ENCODE data around the gene DOCK3. TPM values are rescaled to one million over a fixed set of nuclear protein-coding genes. Genes with fewer than 3 reads are reported as not detected.

DOCK3 gene
- total RNA-seq, 4 donors from 2014 or later: 2.1 to 8.6 (median 2.9) TPM

DNA sequence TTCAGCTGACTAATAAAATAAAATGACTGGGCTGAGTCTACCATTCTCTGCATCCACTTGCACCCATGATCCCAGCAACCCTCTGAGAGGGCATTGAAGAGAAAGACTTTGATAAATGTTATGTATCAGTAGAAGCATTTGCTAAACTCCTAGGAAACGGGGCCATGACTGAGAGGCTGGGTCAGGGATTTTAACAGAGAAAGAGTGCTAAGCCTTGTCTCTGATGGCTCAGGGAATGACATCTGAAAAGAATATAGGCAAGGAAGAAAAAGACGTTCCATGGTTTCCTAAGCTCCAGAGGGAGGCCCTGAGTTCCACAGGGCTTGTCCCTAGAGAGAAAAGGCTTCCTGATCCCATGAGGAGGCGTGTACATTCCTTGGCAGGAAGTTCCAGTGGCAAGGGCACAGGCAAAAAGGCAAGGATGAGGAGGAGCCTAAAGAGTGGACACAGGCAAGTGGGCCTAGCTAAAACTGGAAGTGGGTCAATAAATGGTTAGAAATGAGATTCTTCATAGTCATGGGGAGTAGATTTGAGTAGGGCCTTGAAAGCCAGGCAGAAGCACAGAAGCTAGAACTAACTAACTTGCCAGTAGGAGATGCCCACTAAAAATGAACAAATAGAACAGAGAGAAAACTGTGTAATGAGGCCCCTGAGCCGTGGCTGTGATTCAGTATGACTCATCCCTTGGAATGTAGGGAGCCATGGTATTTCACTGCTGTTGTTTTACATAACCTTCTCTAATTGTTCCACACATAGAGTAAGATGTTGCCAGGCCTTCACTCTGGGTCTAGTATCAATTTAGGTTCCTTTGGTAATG lies 665.5 kb downstream of the DOCK3 start:
- Histone ChIP-seq H3K4me1 (peaks cover 20% of the 10 kb centered on the region), H3K36me3 (no peaks in the 10 kb centered on the region), H3K27me3 (no peaks in the 10 kb centered on the region), H3K9me3 (no peaks in the 10 kb centered on the region), H3K4me3 (no peak overlapping the region), H3K27ac (peak overlapping the region; percentile 72)
- 44% methylated on average over 4 of the region's 4 CpGs for WGBS
- TF ChIP-seq EP300 (IDR thresholded peaks at IDR 0.05) (no peak), POLR2A (IDR thresholded peaks at IDR 0.05) (no peak), POLR2AphosphoS5 (IDR thresholded peaks at IDR 0.05) (no peak)
- TF ChIP-seq, protein P1, sequence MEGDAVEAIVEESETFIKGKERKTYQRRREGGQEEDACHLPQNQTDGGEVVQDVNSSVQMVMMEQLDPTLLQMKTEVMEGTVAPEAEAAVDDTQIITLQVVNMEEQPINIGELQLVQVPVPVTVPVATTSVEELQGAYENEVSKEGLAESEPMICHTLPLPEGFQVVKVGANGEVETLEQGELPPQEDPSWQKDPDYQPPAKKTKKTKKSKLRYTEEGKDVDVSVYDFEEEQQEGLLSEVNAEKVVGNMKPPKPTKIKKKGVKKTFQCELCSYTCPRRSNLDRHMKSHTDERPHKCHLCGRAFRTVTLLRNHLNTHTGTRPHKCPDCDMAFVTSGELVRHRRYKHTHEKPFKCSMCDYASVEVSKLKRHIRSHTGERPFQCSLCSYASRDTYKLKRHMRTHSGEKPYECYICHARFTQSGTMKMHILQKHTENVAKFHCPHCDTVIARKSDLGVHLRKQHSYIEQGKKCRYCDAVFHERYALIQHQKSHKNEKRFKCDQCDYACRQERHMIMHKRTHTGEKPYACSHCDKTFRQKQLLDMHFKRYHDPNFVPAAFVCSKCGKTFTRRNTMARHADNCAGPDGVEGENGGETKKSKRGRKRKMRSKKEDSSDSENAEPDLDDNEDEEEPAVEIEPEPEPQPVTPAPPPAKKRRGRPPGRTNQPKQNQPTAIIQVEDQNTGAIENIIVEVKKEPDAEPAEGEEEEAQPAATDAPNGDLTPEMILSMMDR (IDR thresholded peaks at IDR 0.05): no peak
- DNase-seq (ENCODE audit: low spot score in 2 of 2): no peak

GRCh38 chr3:51340989-51341636 lies 666.4 kb downstream of the DOCK3 start:
- 88% methylated on average over 5 of the region's 8 CpGs for WGBS
- no peak for DNase-seq (ENCODE audit: low spot score in 2 of 2)
- no peaks in the 10 kb centered on the region for H3K27me3 ChIP-seq
- H3K36me3 ChIP-seq: no peaks in the 10 kb centered on the region
- no peaks in the 10 kb centered on the region for H3K9me3 ChIP-seq
- no peak overlapping the region for H3K4me3 ChIP-seq
- H3K27ac ChIP-seq: peak overlapping the region; percentile 42
- TF ChIP-seq POLR2AphosphoS5 (IDR thresholded peaks at IDR 0.05): no peak
- no peak for TF ChIP-seq EP300 (IDR thresholded peaks at IDR 0.05)
- TF ChIP-seq, protein P1 (IDR thresholded peaks at IDR 0.05): no peak
- TF ChIP-seq POLR2A (IDR thresholded peaks at IDR 0.05): no peak
- peaks cover 20% of the 10 kb centered on the region for H3K4me1 ChIP-seq

DNA sequence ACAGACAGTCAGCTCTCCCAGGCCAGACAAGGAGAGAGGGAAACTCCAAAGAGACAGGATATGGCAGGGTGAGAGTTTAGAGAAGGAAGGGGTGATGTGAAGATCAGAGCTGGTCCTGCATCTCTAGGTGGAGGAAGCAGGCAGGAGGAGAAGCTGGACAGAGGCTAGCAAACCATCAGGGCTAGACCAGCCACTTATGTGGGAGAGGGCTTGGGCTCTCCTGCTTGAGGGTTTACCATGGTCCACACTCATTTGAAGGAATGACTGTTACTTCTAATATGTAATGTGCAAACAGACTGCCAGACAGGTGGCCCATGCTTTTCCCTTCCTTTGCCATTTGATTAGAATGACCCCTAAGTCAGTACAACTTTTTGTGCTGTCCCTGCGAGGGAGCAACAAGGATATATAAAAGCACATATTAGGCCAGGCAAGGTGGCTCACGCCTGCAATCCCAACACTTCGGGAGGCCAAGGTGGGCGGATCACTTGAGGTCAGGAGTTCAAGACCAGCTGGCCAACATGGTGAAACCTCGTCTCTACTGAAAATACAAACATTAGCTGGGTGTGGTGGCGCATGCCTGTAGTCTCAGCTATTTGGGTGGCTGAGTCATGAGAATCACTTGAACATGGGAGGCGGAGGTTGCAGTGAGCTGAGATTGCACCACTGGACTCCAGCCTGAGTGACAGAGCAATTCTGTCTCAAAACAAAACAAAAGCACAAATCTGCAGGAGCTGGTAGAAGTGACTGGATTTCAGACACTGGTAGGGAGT lies 669.4 kb downstream of the DOCK3 start:
- no peaks in the 10 kb centered on the region for H3K27me3 ChIP-seq
- peak in 1 of 2 donors; percentile 75 for DNase-seq (ENCODE audit: low spot score in 2 of 2)
- no peak overlapping the region for H3K4me3 ChIP-seq
- no peaks in the 10 kb centered on the region for H3K9me3 ChIP-seq
- H3K27ac ChIP-seq: peak overlapping the region; percentile 26
- WGBS: 78% methylated on average over 7 of the region's 7 CpGs
- H3K4me1 ChIP-seq: peaks cover 20% of the 10 kb centered on the region
- TF ChIP-seq, protein P1 (IDR thresholded peaks at IDR 0.05): no peak
- no peak for TF ChIP-seq POLR2AphosphoS5 (IDR thresholded peaks at IDR 0.05)
- no peak for TF ChIP-seq EP300 (IDR thresholded peaks at IDR 0.05)
- no peaks in the 10 kb centered on the region for H3K36me3 ChIP-seq

DNA sequence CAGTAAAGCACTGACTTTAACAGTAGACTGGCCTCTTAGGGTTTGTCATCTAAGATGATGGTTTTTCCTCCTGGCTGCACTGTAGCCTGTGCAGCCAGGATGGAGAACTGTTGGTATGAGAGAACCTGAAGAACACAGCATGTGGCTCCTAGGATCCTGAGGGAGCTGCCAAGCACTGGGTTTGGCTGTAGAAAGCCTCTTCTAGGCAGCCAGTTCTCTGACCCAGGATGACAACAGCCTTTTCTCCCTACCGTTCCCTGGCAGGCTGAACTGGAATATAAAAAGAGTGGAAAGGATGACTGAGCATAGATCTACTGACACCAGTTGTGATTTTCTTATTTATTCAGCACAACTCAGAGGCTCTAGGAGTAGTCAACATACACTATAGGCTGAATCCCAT lies 676.0 kb downstream of the DOCK3 start:
- WGBS: 63% methylated on average over 1 of the region's 1 CpG

More for the DNA sequence above, 676.0 kb downstream of the DOCK3 start:
- Histone ChIP-seq H3K4me1 (no peaks in the 10 kb centered on the region), H3K27ac (no peak overlapping the region), H3K9me3 (no peaks in the 10 kb centered on the region), H3K4me3 (no peak overlapping the region), H3K36me3 (no peaks in the 10 kb centered on the region), H3K27me3 (no peaks in the 10 kb centered on the region)
- DNase-seq (ENCODE audit: low spot score in 2 of 2): no peak
- no peak for TF ChIP-seq POLR2A (IDR thresholded peaks at IDR 0.05)
- TF ChIP-seq POLR2AphosphoS5 (IDR thresholded peaks at IDR 0.05): no peak
- TF ChIP-seq EP300 (IDR thresholded peaks at IDR 0.05): no peak
- TF ChIP-seq, protein P1 (IDR thresholded peaks at IDR 0.05): no peak
